ENCODE data around the gene GATAD1.

The GATAD1 gene

DNA sequence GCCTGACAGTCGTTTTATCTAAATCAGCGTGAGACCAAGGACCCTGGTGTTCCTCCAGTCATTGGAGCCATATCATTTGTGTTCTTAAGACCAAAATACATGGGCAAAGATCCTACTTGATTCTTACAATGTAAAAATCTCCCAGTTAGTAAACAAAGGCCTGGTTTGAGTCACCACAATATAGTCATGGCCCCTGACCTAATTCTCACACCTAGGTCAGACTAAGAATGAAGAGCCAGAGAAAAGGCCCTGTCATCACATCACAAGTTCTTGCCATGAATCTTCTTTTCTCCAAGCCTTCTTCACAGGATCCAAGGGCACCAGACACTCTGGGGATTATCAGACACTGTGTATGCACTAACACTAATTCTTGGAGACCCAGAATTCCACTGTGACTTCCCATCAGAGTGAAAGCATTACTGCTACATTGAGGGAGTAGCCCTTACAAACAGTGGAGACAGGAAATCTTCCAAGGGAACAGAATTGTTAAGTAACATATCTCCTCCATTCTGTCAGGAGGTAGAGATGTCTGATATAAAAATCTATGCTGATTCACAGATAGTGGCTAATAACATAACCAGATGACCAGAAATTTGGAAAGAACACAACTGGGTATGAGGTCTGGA lies 38.1 kb downstream of the GATAD1 start:
- DNase-seq: no peak

DNA sequence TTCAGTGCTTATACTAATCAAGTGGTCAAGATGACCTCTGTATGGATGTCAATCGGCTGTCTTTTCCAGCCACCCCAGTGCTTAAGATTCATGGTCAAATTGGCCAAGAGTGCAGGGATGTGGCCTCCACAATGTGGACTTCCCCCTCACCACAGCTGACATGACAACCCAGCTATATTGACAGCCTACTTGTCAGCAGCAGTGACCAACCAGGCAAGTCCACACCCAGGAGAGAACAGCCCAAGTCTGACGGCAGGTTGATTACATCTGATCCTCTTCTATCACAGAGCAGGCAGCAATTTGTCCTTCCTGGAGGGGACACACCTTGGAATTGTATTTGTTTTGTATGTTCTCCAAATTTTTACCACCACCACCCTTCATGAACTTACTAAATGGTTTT lies 38.7 kb downstream of the GATAD1 start:
- no peak for DNase-seq

GRCh38 chr7:92487804-92488203 lies 40.5 kb downstream of the GATAD1 start:
- no peak for DNase-seq

GRCh38 chr7:92489634-92490033 lies 42.4 kb downstream of the GATAD1 start:
- DNase-seq: no peak

DNA sequence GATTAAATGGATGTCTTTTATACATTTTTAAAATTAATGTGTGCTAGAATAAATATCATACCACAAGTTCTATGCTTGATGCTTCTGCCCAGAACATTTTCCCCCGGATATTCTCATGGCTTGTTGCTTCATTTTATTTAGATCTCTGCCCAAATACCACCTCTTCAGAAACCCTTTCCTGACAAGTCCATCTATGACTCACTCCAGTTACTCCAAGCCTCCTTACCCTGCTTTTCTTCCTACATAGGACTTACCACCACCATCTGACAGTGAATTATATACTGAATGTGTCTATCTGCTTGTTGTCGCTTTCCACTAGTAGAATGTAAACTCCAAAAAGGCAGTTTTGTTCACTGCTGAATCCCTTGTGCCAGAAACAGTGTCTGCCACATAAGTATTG lies 49.6 kb downstream of the GATAD1 start:
- no peak for DNase-seq

GRCh38 chr7:92498557-92498956 lies 51.3 kb downstream of the GATAD1 start:
- no peak for DNase-seq

DNA sequence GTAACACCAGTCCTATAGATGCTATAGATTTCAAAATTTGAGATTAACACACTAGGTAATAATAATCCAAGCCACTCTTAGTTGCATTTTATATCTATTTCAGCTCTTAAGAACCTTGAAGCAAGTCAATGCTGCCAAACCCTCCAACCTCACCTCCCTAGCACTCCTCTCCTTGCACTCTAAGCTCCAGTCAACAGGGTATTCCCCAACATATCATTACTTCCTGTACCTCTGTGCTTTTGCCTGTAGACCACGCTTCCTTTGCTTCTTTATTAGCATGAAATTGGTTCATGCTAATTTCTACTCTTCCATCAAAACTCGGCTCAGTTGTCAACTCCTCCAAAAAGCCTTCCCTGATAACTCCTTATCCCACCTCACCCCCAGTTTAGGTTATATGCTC lies 56.5 kb downstream of the GATAD1 start:
- no peak for DNase-seq

DNA sequence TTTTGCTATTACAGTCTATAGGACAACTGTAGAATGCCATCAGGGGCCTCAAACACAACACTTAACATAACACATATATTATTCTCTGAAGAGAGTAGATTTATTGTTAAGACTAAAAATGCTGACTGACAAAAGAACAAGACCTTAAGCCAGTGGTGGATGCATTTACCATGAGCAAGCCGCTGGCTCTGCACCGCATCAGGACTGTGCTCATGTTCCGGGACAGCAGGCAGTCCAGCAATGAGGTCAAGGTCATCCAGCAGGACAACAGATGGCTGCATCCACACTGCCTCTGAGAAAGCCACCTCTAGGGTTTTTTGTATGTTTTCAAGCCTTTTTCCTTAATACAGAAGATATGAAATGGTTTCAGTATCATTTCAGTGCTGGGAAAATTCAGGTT lies 57.3 kb downstream of the GATAD1 start:
- no peak for DNase-seq

DNA sequence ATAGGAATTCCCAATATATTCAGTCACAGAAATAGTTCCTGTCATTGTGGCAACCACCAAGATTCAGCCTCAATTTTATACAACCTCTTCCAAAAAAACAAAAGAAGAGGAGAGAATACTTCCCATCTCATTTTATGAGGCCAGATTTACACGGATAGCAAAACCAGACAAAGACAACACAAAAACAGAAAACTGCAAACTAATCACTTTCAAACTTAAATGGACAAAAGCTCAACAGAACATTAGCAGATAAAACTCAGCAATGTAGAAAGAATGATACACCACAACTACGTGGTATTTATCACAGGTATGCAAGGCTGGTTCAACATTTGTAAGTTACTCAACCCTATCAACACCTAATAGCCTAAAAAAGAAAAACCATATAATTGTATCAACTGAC lies 59.1 kb downstream of the GATAD1 start:
- DNase-seq: no peak

- no peak for DNase-seq
Measured at GRCh38 chr7:92508946-92509345, 61.7 kb downstream of the GATAD1 start.
